ENCODE results near the gene ARHGAP8. TPM values are rescaled to one million over a fixed set of nuclear protein-coding genes. Genes with fewer than 3 reads are reported as not detected.

Gene ARHGAP8
- total RNA-seq, 1 donor from 2014 or later, result 2.8 TPM

- Histone ChIP-seq H4K20me1 (ENCODE audit: insufficient read depth, low read length) (no peaks in the 10 kb centered on the region), H3K27me3 (ENCODE audit: insufficient read depth, low read length) (no peaks in the 10 kb centered on the region), H3K9ac (ENCODE audit: low read length) (no peak overlapping the region), H3K4me3 (ENCODE audit: insufficient read depth, low read depth, low read length) (no peak overlapping the region), H3K4me1 (ENCODE audit: insufficient read depth, low read length) (peaks cover 3% of the 10 kb centered on the region), H3K4me2 (ENCODE audit: low read length) (no peak overlapping the region), H3K27ac (ENCODE audit: low read depth, low read length) (no peak overlapping the region), H3K79me2 (ENCODE audit: insufficient read depth, low read length) (no peaks in the 10 kb centered on the region), H3K36me3 (ENCODE audit: insufficient read depth, low read length) (no peaks in the 10 kb centered on the region), H2AFZ (ENCODE audit: low read depth, low read length) (no peak overlapping the region), H3K9me3 (ENCODE audit: insufficient read depth, low read depth, low read length) (peaks cover 3% of the 10 kb centered on the region)
- Mint-ChIP-seq H3K4me1 (ENCODE audit: low read depth, unreplicated experiment) (peaks cover 2% of the 10 kb centered on the region), H3K4me3 (ENCODE audit: unreplicated experiment) (no peak overlapping the region), H3K36me3 (ENCODE audit: low read depth, unreplicated experiment) (peaks cover 2% of the 10 kb centered on the region), H3K9me3 (ENCODE audit: unreplicated experiment) (peaks cover 10% of the 10 kb centered on the region), H3K27ac (ENCODE audit: unreplicated experiment) (no peak overlapping the region), H3K27me3 (ENCODE audit: low read depth, unreplicated experiment) (no peaks in the 10 kb centered on the region)
- no peak for DNase-seq (ENCODE audit: low read depth)
- FAIRE-seq, result no peak
- TF ChIP-seq CTCF (IDR thresholded peaks at IDR 0.05; ENCODE audit: insufficient read depth, low read depth, low read length) (no peak), EZH2 (IDR thresholded peaks at IDR 0.05; ENCODE audit: insufficient read depth, low read length) (no peak)
Measured at GRCh38 chr22:44869196-44869595, 116.8 kb downstream of the ARHGAP8 start.

- H3K4me1 ChIP-seq (ENCODE audit: insufficient read depth, low read length), result peaks cover 3% of the 10 kb centered on the region
- peaks cover 2% of the 10 kb centered on the region for H3K4me1 Mint-ChIP-seq (ENCODE audit: low read depth, unreplicated experiment)
- TF ChIP-seq EZH2 (IDR thresholded peaks at IDR 0.05; ENCODE audit: insufficient read depth, low read length) (no peak), CTCF (IDR thresholded peaks at IDR 0.05; ENCODE audit: insufficient read depth, low read depth, low read length) (no peak)
- FAIRE-seq (no peak), DNase-seq (ENCODE audit: low read depth) (peak; percentile 52)
- no peak overlapping the region for H3K9ac ChIP-seq (ENCODE audit: low read length)
- no peaks in the 10 kb centered on the region for H4K20me1 ChIP-seq (ENCODE audit: insufficient read depth, low read length)
- no peaks in the 10 kb centered on the region for H3K27me3 ChIP-seq (ENCODE audit: insufficient read depth, low read length)
- no peak overlapping the region for H3K27ac Mint-ChIP-seq (ENCODE audit: unreplicated experiment)
- H3K27me3 Mint-ChIP-seq (ENCODE audit: low read depth, unreplicated experiment), result no peaks in the 10 kb centered on the region
- no peaks in the 10 kb centered on the region for H3K79me2 ChIP-seq (ENCODE audit: insufficient read depth, low read length)
- peak overlapping the region; percentile 18 for H3K27ac ChIP-seq (ENCODE audit: low read depth, low read length)
- peaks cover 3% of the 10 kb centered on the region for H3K9me3 ChIP-seq (ENCODE audit: insufficient read depth, low read depth, low read length)
- no peak overlapping the region for H3K4me3 ChIP-seq (ENCODE audit: insufficient read depth, low read depth, low read length)
- H3K36me3 ChIP-seq (ENCODE audit: insufficient read depth, low read length), result no peaks in the 10 kb centered on the region
- H3K4me2 ChIP-seq (ENCODE audit: low read length), result no peak overlapping the region
- no peaks in the 10 kb centered on the region for H3K36me3 Mint-ChIP-seq (ENCODE audit: low read depth, unreplicated experiment)
- H3K4me3 Mint-ChIP-seq (ENCODE audit: unreplicated experiment), result no peak overlapping the region
- H3K9me3 Mint-ChIP-seq (ENCODE audit: unreplicated experiment), result peaks cover 10% of the 10 kb centered on the region
- H2AFZ ChIP-seq (ENCODE audit: low read depth, low read length), result peak overlapping the region; percentile 54
Measured at GRCh38 chr22:44870021-44870420, 117.6 kb downstream of the ARHGAP8 start.

- Histone ChIP-seq H3K27ac (ENCODE audit: low read depth, low read length) (no peak overlapping the region), H3K9ac (ENCODE audit: low read length) (no peak overlapping the region), H3K9me3 (ENCODE audit: insufficient read depth, low read depth, low read length) (peaks cover 3% of the 10 kb centered on the region), H3K4me3 (ENCODE audit: insufficient read depth, low read depth, low read length) (no peak overlapping the region), H3K36me3 (ENCODE audit: insufficient read depth, low read length) (no peaks in the 10 kb centered on the region), H2AFZ (ENCODE audit: low read depth, low read length) (no peak overlapping the region), H3K4me1 (ENCODE audit: insufficient read depth, low read length) (peaks cover 3% of the 10 kb centered on the region), H3K27me3 (ENCODE audit: insufficient read depth, low read length) (no peaks in the 10 kb centered on the region), H4K20me1 (ENCODE audit: insufficient read depth, low read length) (no peaks in the 10 kb centered on the region), H3K4me2 (ENCODE audit: low read length) (no peak overlapping the region), H3K79me2 (ENCODE audit: insufficient read depth, low read length) (no peaks in the 10 kb centered on the region)
- Mint-ChIP-seq H3K27me3 (ENCODE audit: low read depth, unreplicated experiment) (no peaks in the 10 kb centered on the region), H3K36me3 (ENCODE audit: low read depth, unreplicated experiment) (no peaks in the 10 kb centered on the region), H3K4me3 (ENCODE audit: unreplicated experiment) (no peak overlapping the region), H3K4me1 (ENCODE audit: low read depth, unreplicated experiment) (peaks cover 2% of the 10 kb centered on the region), H3K9me3 (ENCODE audit: unreplicated experiment) (peaks cover 14% of the 10 kb centered on the region), H3K27ac (ENCODE audit: unreplicated experiment) (no peak overlapping the region)
- no peak for FAIRE-seq
- TF ChIP-seq EZH2 (IDR thresholded peaks at IDR 0.05; ENCODE audit: insufficient read depth, low read length), result no peak
- TF ChIP-seq CTCF (IDR thresholded peaks at IDR 0.05; ENCODE audit: insufficient read depth, low read depth, low read length), result no peak
- no peak for DNase-seq (ENCODE audit: low read depth)
Measured at GRCh38 chr22:44871782-44872181, 119.4 kb downstream of the ARHGAP8 start.
